ENCODE data around the gene CYP26A1.
A peak's percentile ranks its signal among the peaks of the same experiment; 100 is the strongest.

CYP26A1 gene

DNA sequence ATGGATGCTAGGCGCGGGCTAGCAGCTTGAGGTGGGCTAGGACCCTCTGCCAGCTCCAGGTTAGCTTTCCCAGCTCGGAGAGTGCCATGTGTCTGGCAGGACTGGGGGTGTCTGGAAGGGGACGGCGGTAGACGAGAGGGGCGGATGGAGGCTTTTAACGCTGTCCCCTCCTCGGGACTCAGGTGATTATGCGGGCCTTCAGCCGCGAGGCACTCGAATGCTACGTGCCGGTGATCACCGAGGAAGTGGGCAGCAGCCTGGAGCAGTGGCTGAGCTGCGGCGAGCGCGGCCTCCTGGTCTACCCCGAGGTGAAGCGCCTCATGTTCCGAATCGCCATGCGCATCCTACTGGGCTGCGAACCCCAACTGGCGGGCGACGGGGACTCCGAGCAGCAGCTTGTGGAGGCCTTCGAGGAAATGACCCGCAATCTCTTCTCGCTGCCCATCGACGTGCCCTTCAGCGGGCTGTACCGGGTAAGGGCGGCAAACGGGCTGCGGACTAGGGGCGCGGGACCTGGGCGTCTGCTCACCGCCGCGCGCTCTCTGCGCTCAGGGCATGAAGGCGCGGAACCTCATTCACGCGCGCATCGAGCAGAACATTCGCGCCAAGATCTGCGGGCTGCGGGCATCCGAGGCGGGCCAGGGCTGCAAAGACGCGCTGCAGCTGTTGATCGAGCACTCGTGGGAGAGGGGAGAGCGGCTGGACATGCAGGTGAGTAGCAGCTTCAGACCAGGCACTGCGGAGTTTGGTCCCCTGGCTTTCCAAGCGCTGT, 1.1 kb downstream of the CYP26A1 start:
- H2AFZ ChIP-seq (ENCODE audit: low read length) = peak overlapping the region; percentile 99
- no peaks in the 10 kb centered on the region for H3K27me3 ChIP-seq (ENCODE audit: insufficient read depth, low read length, poor library complexity, severe bottlenecking)
- H3F3A ChIP-seq (ENCODE audit: low read depth) = no peaks in the 10 kb centered on the region
- H3K4me3 ChIP-seq (ENCODE audit: low read length, poor library complexity, severe bottlenecking) = peak overlapping the region; percentile 88
- H4K20me1 ChIP-seq (ENCODE audit: insufficient read depth, low read length, poor library complexity, severe bottlenecking) = no peaks in the 10 kb centered on the region
- no peaks in the 10 kb centered on the region for H3K79me2 ChIP-seq (ENCODE audit: insufficient read depth, low read length)
- no peaks in the 10 kb centered on the region for H3K36me3 ChIP-seq (ENCODE audit: insufficient read depth, low read length)
- peak overlapping the region; percentile 76 for H3K4me2 ChIP-seq (ENCODE audit: low read depth, low read length, poor library complexity, severe bottlenecking)
- H3K9ac ChIP-seq (ENCODE audit: low read depth, low read length, poor library complexity, severe bottlenecking) = peak overlapping the region; percentile 76
- no peaks in the 10 kb centered on the region for H3K9me2 ChIP-seq (replicated peaks; ENCODE audit: low read depth, low read length)
- H3K4me1 ChIP-seq (ENCODE audit: insufficient read depth, low read length, poor library complexity, severe bottlenecking) = peaks cover 13% of the 10 kb centered on the region
- TF ChIP-seq EZH2phosphoT487 (IDR thresholded peaks at IDR 0.05; ENCODE audit: borderline replicate concordance) = no peak
- TF ChIP-seq, protein P1, sequence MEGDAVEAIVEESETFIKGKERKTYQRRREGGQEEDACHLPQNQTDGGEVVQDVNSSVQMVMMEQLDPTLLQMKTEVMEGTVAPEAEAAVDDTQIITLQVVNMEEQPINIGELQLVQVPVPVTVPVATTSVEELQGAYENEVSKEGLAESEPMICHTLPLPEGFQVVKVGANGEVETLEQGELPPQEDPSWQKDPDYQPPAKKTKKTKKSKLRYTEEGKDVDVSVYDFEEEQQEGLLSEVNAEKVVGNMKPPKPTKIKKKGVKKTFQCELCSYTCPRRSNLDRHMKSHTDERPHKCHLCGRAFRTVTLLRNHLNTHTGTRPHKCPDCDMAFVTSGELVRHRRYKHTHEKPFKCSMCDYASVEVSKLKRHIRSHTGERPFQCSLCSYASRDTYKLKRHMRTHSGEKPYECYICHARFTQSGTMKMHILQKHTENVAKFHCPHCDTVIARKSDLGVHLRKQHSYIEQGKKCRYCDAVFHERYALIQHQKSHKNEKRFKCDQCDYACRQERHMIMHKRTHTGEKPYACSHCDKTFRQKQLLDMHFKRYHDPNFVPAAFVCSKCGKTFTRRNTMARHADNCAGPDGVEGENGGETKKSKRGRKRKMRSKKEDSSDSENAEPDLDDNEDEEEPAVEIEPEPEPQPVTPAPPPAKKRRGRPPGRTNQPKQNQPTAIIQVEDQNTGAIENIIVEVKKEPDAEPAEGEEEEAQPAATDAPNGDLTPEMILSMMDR (conservative IDR thresholded peaks at IDR 0.05; ENCODE audit: low read length) = no peak
- H3K9me3 ChIP-seq (ENCODE audit: insufficient read depth, low read depth, low read length) = no peaks in the 10 kb centered on the region

DNA sequence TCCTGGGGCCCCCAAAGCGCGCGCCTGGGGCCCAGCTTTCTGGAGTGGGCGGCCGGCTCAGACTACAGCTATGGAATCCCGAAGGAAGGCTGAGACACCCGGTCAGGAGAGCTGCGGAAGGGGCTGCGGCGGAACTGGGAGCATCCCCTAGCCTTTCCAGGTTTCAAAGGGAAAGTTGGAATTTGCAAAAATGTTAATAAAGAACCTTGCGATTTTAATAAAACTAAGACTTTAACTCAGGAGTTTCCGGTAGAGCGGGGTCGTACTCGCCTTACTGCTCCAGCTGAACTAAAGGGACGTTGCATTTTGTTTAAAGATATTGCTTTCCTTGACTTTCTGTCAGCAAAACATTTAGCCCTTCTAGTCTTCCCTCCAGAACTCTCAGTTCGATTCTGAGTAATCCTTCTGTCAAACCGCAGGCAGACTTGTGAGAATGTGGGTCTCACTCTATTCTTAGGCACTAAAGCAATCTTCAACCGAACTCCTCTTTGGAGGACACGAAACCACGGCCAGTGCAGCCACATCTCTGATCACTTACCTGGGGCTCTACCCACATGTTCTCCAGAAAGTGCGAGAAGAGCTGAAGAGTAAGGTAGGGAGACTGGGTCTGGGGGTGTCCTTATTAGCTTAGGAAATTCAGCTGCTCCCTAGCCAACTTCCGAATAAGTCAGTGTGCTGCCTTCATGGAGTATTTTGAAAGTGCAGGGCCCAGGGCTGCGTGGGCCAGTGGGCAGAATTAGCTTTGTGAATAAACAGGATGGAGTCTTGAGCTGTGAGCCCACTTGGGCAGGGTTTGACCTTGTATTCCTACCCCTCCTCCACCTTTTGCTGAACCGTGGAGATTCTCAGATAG, 1.9 kb downstream of the CYP26A1 start:
- Histone ChIP-seq H3K9me2 (replicated peaks; ENCODE audit: low read depth, low read length) (no peaks in the 10 kb centered on the region), H3K27me3 (ENCODE audit: insufficient read depth, low read length, poor library complexity, severe bottlenecking) (no peaks in the 10 kb centered on the region), H2AFZ (ENCODE audit: low read length) (no peak overlapping the region), H3K9ac (ENCODE audit: low read depth, low read length, poor library complexity, severe bottlenecking) (no peak overlapping the region), H4K20me1 (ENCODE audit: insufficient read depth, low read length, poor library complexity, severe bottlenecking) (no peaks in the 10 kb centered on the region), H3K4me2 (ENCODE audit: low read depth, low read length, poor library complexity, severe bottlenecking) (no peak overlapping the region), H3K4me3 (ENCODE audit: low read length, poor library complexity, severe bottlenecking) (no peak overlapping the region), H3K4me1 (ENCODE audit: insufficient read depth, low read length, poor library complexity, severe bottlenecking) (peaks cover 13% of the 10 kb centered on the region), H3K79me2 (ENCODE audit: insufficient read depth, low read length) (no peaks in the 10 kb centered on the region), H3K36me3 (ENCODE audit: insufficient read depth, low read length) (no peaks in the 10 kb centered on the region), H3F3A (ENCODE audit: low read depth) (no peaks in the 10 kb centered on the region), H3K9me3 (ENCODE audit: insufficient read depth, low read depth, low read length) (no peaks in the 10 kb centered on the region)
- TF ChIP-seq, protein P1 (conservative IDR thresholded peaks at IDR 0.05; ENCODE audit: low read length) = no peak
- TF ChIP-seq EZH2phosphoT487 (IDR thresholded peaks at IDR 0.05; ENCODE audit: borderline replicate concordance) = no peak

GRCh38 chr10:93076871-93077270, 3.2 kb downstream of the CYP26A1 start:
- Histone ChIP-seq H3K27me3 (ENCODE audit: insufficient read depth, low read length, poor library complexity, severe bottlenecking) (no peaks in the 10 kb centered on the region), H3K4me2 (ENCODE audit: low read depth, low read length, poor library complexity, severe bottlenecking) (no peak overlapping the region), H3K9me3 (ENCODE audit: insufficient read depth, low read depth, low read length) (no peaks in the 10 kb centered on the region), H3K9me2 (replicated peaks; ENCODE audit: low read depth, low read length) (no peaks in the 10 kb centered on the region), H3K4me3 (ENCODE audit: low read length, poor library complexity, severe bottlenecking) (no peak overlapping the region), H3K4me1 (ENCODE audit: insufficient read depth, low read length, poor library complexity, severe bottlenecking) (peaks cover 13% of the 10 kb centered on the region), H3F3A (ENCODE audit: low read depth) (no peaks in the 10 kb centered on the region), H3K79me2 (ENCODE audit: insufficient read depth, low read length) (no peaks in the 10 kb centered on the region), H2AFZ (ENCODE audit: low read length) (no peak overlapping the region), H3K9ac (ENCODE audit: low read depth, low read length, poor library complexity, severe bottlenecking) (no peak overlapping the region), H4K20me1 (ENCODE audit: insufficient read depth, low read length, poor library complexity, severe bottlenecking) (no peaks in the 10 kb centered on the region), H3K36me3 (ENCODE audit: insufficient read depth, low read length) (no peaks in the 10 kb centered on the region)
- TF ChIP-seq, protein P1 (conservative IDR thresholded peaks at IDR 0.05; ENCODE audit: low read length) = no peak
- no peak for TF ChIP-seq EZH2phosphoT487 (IDR thresholded peaks at IDR 0.05; ENCODE audit: borderline replicate concordance)

Measured in Loucy (cell line).